GM18519 (cell line): ENCODE data around the gene TMEM179.

Experiments used
- ATAC-seq: cut with Tn5 transposase; IDR thresholded peaks from one replicate; pipeline ENCODE4 v1.9.1; 2021; ENCODE audit warnings: mild to moderate bottlenecking, moderate library complexity; ENCODE audit not compliant: unreplicated experiment, low FRiP score

TMEM179 gene

DNA sequence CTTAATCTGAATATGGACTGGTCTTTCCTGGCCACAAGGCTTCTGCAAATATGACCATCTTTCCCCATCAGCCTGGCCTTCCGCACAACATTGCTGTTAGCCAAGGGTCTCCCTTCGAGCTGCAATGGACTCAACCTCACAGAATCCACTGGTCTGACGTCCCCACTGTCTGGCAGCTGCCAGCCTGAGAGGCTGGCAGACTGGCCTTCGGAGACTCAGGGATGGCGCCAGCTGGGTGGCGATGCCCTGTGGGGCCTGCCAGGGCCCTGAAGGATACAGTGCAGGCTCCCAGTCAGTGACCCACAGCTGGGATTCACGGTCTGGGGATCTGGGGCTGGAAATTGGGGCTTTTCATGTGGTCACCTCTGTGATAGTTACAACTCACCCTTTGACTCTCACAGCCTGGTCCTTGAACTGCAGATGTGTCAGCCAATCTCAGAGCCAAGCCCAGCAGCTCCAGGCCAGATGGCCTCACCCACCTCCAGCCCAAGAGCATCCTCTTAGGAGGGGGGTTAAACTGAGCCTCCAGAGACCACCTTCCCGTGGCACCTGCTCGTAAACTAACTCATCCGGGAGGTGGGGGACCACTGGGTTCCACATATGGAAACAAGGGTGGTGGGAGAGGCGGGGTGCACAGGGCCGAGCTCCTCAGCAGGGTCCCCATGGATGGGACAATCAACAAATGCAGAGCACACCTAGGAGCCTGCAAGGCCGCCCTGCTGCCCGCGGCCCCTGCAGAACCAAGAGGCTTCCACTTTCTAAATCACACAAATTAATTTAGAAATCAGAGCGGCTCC, 46.1 kb downstream of the TMEM179 start:
- ATAC-seq = no peak

DNA sequence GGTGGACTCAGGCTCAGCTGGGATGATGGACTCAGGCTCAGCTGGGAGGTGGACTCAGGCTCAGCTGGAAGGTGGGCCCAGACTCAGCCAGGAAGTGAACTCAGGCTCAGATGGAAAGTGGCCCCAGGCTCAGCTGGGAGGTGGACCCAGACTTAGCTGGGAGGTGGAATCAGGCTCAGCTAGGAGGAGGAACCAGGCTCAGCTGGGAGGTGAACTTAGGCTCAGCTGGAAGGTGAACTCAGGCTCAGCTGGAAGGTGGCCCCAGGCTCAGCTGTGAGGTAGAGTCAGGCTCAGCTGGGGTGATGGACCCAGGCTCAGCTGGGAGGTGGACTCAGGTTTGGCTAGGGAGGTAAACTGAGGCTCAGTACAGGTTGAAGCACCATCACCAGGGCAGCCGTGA, 46.8 kb downstream of the TMEM179 start:
- no peak for ATAC-seq

DNA sequence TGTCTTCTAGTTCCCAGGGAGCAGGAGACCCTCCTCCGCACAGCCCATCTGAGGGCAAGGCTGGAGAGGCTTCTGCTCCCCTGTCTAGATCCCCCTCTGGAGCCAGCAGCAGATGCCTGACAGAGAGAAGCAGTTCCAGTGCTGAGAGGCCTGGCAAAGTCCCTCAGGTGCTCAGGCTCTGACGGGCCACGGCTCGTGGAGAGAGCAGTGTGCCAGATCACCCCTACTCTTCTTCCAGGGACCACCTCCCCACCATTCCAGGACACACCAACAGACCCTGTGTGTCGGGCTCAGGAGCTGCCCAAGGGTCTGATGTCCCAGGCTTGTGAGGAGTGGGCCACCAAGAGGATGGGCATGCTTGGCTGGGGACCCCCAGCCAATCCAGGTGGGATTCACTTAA, 47.5 kb downstream of the TMEM179 start:
- no peak for ATAC-seq

DNA sequence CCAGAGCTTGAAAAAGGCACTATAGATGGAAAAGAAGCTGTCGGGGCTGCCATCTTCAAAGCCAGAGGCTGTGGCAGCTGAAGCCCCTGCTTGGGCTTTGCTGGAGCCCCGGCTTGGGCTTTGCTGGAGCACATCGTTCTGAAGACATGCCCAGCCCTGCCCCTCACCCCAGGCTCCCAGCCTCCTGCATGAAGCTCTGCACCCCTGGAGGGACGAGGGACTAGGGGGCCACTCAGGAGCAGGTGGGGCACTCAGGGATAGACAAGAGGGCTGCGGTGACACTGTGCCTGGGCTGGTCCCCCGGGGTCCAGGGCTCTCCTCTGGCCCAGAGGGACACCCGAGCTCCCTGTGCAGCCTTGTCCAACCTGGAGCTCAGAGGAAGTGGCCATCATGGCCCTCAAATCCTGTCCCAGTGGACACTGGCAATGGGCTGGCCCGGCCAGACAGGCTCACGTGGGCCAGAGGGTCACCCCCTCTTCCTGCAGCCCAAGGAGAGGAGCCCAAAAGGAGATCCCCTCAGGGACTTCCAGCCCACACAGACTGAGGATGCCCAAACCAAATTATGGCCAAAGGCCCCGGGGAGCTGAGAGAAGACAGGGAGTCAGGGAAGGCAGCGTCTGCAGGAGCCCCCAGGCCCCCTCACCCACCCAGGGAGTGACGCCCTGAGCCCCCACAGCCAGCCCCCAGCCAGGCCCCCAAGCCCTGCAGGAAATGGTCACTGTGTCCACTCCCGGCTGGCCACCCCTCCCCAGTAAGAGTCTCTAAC, 48.1 kb downstream of the TMEM179 start:
- no peak for ATAC-seq

DNA sequence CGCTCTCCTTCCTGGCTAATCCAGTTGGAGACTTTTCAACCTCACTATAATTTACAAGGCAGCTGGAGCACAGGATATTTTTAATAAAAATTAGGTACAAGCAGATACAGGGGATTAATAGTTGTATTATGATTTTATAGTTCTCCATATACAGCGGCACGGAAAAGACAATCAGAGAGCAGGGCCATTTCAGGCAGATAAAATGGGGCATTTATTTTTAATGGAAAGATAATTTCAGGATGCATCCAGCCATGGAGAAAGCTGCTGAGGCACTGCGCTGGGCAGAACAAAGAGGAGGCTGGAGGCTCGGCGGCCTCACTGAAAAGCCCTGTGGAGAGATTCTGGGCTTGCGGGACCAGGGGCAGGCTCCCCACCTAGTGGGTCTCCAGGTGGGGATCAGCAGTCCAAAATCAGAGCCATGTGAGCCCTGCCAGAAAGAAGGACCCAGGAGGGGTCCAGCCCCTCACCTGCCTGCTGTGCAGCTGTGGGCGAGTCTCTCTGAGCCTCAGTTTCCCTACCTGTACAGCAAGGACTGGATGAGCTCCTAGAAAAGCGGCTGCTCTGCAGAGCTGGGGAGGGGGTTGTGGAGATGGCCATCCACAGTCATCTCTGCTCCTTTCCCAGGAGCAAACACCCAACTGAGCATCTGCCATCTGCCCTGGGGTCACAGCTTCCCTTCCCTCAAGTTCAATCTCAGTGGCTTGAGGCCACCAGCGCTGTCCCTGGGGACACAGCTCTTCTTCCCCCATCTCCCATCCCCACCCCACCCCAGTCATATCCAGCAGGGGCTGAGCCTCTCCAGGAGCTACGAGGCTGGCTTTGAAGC, 48.9 kb downstream of the TMEM179 start:
- no peak for ATAC-seq

DNA sequence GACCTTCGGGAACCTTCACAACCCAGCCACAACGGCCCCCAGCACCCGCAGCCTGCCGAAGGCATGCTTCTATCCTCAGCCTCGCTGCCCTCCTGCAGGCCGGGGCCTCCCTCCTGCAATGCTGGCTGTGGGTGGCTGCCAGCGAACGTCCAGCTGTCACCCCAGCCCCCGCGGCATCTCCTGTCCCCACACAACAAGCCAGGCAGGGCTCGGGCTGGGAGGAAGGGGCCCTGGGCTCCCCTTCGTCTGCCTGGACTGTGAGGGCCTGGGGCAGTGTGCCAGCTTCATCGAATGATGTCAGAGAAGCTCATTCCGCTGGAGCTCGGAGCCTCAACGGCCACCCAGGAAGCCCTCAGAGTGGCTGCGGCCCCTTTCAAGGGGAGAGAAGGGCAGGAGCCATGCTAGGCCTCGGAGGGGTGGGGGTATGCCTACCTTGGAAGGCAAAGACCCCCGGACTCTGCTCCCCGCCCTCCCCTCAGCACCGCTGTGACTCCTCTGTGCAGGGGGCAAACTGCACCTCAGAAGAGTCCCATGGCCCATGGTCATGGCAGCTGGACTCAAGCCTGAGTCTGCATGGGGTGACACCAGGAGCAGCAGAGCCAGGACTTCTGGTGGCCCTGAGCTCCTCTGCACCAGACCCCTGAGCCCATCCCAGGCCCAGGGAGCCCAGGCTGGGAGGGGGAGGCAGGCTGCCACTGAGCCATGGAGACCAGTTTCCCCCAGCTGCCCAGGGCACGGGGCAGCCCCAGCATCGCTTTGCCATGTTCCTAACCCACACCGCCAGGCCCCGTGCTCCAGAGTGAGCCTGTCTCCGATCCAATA, 49.8 kb downstream of the TMEM179 start:
- ATAC-seq = no peak

DNA sequence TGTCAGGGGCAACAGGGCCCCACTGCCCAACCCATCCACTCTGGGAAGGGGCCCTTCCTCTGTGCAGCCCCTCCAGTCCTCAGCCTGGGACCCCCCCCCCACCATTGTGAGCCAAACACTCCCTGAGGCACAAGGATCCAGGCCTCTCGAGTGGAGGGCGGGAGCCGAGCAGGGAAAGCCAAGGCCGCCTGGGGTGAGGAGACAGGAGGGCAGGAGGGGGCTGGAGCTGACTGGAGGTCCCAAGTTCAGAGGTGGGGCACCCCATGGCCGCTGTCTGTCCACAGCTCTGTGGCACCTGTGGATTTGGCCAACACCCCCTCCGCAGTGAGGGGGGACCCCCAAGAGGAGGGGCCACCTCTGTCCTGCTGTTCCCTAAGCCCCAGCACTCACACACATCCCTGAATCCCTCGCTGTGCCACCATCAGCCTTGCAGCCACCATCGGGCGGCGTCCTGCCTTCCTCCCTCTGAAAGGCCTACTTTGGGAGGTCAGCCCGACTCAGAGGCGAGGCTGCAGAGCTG, 50.4 kb downstream of the TMEM179 start:
- no peak for ATAC-seq

DNA sequence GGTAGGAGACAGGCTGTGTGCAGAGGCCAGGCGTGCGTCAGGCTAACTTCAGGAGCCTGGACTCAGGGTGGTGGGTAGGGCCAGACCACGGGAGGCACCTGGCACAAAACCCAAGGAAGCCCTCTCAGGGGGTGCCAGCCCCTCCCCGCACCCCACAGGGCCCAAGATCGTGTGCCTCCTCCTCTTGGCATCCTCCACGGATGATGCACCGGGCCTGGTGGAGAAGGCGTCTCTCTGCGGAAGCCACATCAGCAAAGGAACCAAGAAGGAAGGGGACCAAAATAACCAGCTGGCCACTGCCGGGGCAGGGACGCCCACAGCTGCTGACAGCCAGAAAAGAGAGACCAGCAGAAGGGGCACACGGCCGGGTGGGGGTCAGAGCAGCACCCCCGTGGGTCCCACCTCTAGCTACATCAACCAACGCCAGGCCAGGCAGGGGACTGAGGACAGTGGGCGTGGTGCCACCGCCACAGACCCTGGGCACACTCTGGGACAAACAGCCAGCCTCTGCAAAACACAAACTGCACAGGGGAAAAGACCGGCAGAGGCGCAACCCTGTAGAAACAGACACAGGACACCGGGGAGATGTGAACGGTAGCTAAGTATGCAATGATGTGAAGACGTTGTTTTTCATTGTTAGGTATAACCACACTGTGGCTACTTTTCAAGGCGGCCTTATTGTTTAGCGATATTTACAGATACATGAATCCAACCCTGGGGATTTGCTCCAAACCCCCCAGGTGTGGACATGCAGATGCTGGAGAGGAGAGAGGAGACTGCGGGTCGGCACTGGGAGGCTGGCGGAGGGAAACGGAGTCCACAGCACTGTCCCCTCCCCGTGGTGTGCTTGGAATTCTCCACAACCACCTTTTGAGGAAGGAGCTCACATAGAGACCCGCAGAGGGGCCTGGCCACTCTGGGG, 51.1 kb downstream of the TMEM179 start:
- ATAC-seq = no peak

DNA sequence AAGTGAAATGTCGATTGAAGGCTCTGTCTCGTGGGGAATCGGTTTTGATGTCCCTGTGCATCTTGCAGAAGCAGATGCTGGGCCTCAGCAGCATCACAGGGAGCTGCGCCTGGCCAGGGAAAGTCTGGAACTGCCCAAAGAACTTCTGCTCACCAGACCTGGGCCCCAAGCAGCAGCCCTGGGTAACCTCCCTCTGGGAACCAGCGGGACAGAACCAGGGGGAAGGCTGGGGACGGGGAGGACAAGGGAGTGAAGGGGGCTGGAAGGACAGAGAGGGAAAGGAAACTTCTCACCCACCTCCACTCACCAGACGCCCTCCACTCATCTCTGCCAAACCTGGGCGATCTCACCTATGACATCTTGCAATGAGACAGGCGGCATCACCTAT, 51.8 kb downstream of the TMEM179 start:
- ATAC-seq = no peak

DNA sequence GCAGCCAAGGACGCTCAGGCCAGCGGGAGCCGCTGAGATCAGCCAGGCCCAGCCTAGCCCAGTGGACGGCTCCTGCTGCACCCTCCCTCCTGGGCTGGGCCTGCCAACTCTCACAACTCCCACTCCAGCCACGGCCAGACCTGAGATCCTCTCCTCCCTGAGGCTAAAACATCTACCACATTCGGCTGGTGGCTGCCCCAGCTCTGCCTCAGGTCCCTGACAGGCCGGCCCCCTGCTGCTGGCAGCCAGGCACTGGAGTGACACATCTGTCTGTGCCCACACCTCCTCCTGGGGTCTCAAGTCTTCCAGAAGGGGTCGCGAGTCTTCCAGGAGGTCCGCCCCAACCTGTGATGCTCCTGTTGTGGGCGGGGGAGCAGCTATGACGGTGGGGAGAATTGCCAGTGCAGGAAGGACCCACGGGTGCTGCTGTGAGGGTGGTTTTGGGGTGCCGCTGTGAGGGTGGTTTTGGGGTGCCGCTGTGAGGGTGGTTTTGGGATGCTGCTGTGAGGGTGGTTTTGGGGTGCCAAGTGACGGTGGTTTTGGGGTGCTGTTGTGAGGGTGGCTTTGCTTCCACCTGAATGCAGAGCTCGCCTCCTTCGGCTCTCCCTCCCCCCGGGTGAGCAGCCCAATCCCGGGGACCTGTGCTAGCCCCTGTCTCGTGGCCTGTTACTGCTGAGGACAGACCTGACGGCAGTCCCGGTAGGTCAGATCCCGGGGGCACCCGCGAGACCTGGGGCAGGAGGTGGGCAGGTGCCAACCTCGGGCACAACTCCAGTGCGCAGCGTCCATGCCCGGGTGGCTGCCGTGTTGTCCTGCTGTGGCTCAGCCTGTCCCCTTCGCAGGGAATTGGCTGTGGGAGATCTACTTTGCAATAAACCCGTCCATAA, 52.5 kb downstream of the TMEM179 start:
- no peak for ATAC-seq

DNA sequence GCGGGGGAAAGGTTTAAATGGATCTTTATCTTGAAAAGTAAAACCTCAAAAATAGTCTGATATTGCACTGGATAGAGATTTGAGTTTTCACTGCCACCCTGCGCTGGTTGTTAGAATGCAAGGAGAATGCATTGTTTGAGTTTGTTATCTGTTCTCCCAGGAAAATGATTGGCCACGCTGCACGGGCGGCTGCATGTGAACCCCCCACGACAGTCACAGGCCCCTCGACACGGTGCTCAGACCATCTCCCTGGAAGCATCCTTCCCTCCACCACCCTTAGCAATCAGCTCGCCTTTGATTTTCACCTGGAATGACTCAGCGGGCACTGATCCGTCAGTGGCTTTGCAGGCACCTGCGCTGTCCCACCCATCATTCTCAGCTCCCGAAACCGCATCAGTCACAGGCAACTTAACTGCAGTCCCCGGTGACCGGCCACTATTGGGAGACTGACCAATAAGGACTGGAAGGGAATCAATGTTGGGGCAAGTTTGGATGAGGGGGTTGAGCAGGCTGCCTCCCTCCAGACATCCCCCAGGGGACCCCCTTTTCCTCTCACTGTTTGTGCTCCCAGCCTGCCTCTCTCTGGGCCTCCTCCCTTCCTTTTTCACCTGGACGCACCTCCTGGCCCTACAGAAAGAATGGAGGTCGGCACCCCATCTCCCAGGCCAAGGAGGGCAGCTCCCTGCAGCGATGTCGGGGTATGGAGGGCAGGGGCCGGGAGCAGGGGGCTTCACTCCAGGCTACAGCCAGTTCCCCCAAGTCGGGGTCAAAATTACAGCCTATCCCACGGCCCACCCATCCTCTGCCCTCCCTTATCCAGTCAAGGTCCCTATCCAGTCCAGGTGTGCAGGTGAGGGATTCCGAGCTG, 53.5 kb downstream of the TMEM179 start:
- ATAC-seq = no peak

DNA sequence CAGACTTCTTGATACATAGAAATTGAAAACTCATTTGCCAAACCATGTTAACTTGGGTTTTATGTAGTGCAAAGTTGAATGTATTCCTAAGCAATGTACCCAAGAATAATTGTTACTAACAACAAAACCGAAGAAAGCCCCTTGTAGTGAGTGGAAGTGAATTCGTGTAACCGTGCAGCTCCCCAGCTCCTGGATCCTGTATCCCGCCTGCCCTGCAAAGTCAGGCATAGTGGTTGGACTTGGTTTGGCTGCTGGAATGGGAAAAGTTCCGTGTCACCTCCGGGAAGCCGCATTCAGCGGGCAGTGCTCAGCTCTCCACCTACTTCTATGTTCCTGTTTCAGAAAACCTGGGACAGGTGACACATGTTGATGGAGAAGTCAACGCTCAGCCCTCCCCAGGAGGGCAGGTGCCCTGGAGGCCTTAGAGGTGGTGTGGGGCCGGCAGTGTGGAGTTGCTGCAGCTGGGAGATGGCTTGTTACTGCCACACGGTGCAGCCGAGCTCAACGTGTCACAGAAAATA, 54.2 kb downstream of the TMEM179 start:
- no peak for ATAC-seq

DNA sequence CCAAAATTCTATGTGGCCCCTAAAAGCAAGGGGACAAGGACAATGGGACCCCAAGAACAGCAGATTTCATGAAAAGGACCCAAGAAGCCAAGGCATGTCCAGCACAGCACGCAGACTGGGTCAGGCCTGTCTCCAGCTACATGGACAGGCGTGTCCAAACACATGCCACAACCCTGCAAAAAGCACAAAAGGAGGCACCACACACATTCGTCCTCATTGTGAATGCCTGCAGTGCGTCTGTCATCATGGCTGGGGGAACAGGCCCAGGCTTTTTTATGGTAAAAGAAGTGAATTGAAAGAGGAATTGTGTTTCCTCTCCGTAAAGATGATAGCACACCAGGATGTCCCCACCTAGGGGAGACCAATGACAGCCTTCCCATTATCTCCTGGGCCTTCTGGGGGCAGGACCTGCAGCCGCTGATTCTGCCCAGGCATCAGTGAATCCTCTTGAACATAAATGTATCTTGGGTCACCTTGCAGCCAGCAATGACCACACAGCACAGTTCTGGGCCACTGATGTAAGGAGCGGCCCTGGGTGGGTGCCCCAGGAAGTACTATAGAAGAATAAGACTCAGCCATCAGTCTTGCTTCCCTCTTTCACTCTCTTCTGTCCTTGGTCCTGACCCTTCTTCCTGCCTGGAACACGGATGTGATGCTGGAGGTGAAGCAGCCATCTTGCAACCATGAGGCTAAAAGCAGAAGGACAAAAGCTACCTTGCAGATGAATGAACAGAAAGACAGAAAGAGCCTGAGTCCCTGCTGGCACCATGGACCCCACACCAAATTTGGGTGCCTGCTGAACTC, 54.8 kb downstream of the TMEM179 start:
- no peak for ATAC-seq

DNA sequence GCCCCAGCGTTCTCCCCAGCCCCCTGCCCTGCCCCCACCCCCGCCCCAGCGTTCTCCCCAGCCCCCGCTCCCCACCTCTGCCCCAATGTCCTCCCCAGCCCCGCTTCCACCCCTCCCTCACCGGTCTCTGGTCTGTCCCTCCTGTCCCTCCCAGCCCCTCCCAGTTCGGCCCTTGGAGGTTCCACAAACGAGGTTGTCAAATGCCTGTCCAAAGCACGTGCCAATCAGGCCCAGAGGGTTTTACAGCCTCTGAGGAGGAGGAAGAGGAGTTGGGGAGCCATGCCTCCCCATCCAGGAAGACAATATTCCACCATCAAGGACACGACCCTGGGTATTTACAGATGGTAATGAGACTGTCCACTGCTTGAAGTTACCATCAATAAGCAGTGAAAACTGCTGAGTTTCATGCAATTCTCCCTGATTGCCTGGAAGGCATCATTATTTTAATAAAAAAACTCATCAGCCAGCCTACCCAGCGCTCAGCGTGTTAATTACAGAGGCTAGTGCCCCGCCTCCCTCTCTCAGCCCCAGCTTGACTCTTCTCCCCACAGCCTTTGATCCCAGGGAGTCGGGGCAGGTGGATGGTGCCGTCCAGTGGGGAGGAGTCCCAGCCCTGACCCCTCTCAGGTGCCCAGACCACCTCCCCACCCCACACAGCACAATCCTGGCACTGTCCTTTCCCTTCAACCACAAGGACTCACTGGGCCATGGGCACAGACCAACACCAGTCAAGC, 55.6 kb downstream of the TMEM179 start:
- ATAC-seq = no peak

DNA sequence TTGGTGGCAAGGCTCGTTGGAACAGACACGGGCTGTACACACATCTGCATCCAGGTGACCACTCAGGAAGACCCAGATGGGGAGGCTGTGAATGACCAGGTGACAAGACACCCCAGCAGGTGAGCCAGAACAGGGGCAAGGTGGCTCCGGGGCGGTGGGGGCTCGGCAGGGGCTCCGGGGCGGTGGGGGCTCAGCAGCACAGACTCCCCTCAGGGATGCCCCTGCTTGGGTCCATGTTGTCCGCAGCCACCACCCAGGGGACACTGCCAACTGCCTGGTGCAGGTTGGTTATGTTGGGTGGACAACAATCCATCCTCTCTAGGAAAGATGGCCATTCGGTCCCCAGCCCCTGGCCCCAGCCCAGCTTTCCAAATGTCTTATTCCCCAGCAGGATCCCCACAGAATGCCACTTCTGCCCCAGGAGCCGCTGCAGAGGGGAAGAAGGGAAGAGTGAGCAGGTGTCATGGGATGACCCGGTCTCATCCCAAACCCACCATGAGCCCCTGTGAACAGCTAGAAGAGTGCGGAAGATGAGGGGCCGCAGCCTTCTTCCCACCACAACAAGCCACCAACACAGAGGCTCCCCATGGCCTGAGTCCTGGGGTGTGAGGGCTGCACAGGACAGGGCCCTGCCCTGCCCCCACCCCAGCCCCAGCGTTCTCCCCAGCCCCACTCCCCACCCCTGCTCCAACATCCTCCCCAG, 56.4 kb downstream of the TMEM179 start:
- no peak for ATAC-seq
